ENCODE data around the gene GYS2. TPM values are rescaled to one million over a fixed set of nuclear protein-coding genes. Genes with fewer than 3 reads are reported as not detected.
A peak's percentile ranks its signal among the peaks of the same experiment; 100 is the strongest.

GYS2 gene
- total RNA-seq, result not detected

GRCh38 chr12:21604245-21605101 is at the start of gene GYS2:
Gene GYS2, minus strand, starts transcription at chr12:21604847. Its CDS starts 255 bp downstream, at chr12:21604592.
- TF ChIP-seq CTCF (IDR thresholded peaks at IDR 0.05), result no peak
- Histone ChIP-seq H3K4me3 (no peak within 1 kb of the TSS), H3K27ac (no peak within 1 kb of the TSS), H3K36me3 (no peaks in the 10 kb centered on the region), H3K4me1 (no peaks in the 10 kb centered on the region), H3K27me3 (no peaks in the 10 kb centered on the region), H3K9me3 (no peaks in the 10 kb centered on the region)
- DNase-seq (ENCODE audit: low spot score), result no peak

- TF ChIP-seq CTCF (IDR thresholded peaks at IDR 0.05), result no peak
- Histone ChIP-seq H3K4me3 (no peak overlapping the region), H3K4me1 (peaks cover 0 to 40% of the 10 kb centered on the region in 2 donors), H3K9me3 (no peaks in the 10 kb centered on the region), H3K27ac (no peak overlapping the region), H3K36me3 (peaks cover 39% of the 10 kb centered on the region), H3K27me3 (no peaks in the 10 kb centered on the region)
- no peak for DNase-seq (ENCODE audit: low spot score)
Observed at GRCh38 chr12:21651821-21652220, 47.2 kb upstream of the GYS2 start.

- Histone ChIP-seq H3K4me3 (no peak overlapping the region), H3K9me3 (no peaks in the 10 kb centered on the region), H3K4me1 (peaks cover 0 to 37% of the 10 kb centered on the region in 2 donors), H3K27me3 (no peaks in the 10 kb centered on the region), H3K27ac (no peak overlapping the region), H3K36me3 (peaks cover 43% of the 10 kb centered on the region)
- no peak for DNase-seq (ENCODE audit: low spot score)
- no peak for TF ChIP-seq CTCF (IDR thresholded peaks at IDR 0.05)
Observed at GRCh38 chr12:21650997-21651396, 46.4 kb upstream of the GYS2 start.

- H3K4me1 ChIP-seq, result peaks cover 0 to 30% of the 10 kb centered on the region in 2 donors
Observed at GRCh38 chr12:21649034-21649433, 44.4 kb upstream of the GYS2 start.

GRCh38 chr12:21648378-21648777 is 43.7 kb upstream of the GYS2 start:
- peaks cover 56% of the 10 kb centered on the region for H3K36me3 ChIP-seq

More at GRCh38 chr12:21649034-21649433, 44.4 kb upstream of the GYS2 start:
- Histone ChIP-seq H3K9me3 (no peaks in the 10 kb centered on the region), H3K4me3 (no peak overlapping the region), H3K27me3 (no peaks in the 10 kb centered on the region), H3K27ac (peak overlapping the region; percentile 37 to 43), H3K36me3 (peaks cover 56% of the 10 kb centered on the region)
- no peak for DNase-seq (ENCODE audit: low spot score)
- no peak for TF ChIP-seq CTCF (IDR thresholded peaks at IDR 0.05)

More at GRCh38 chr12:21648378-21648777, 43.7 kb upstream of the GYS2 start:
- TF ChIP-seq CTCF (IDR thresholded peaks at IDR 0.05), result no peak
- peaks cover 0 to 32% of the 10 kb centered on the region in 2 donors for H3K4me1 ChIP-seq
- no peak for DNase-seq (ENCODE audit: low spot score)
- no peak overlapping the region for H3K4me3 ChIP-seq
- no peaks in the 10 kb centered on the region for H3K9me3 ChIP-seq
- no peaks in the 10 kb centered on the region for H3K27me3 ChIP-seq
- H3K27ac ChIP-seq, result peak overlapping the region; percentile 37 to 43

Data from right atrium auricular region (tissue), 2 donors.